H1 (cell line): ENCODE measurements around the gene BCL7B. TPM values are rescaled to one million over a fixed set of nuclear protein-coding genes. Genes with fewer than 3 reads are reported as not detected.
A peak's percentile ranks its signal among the peaks of the same experiment; 100 is the strongest.

Experiments
- CTCF ChIA-PET: fragments of 300-600 bp; sonication (Branson Sonifier 250); formaldehyde crosslinking; loops from one replicate; lab custom pipeline; 2021; ENCODE audit not compliant: partially characterized antibody; lab: Charles Lee
- POLR2A ChIA-PET: fragments of 300-600 bp; sonication (Branson Sonifier 250); formaldehyde crosslinking; loops from one replicate; lab custom pipeline; 2021; ENCODE audit warnings: inconsistent platforms; ENCODE audit not compliant: partially characterized antibody; lab: Charles Lee
- DNase-seq, 2 experiments: peaks; one replicate each; pipeline versions ENCODE4 v3.0.0 to v3.0.0-alpha.2; 2010 to 2022; ENCODE audit warnings: low spot score in 2 of 2, low read depth in 1 of 2, mixed read lengths in 1 of 2
- FAIRE-seq: peaks from 2 replicates; lab custom pipeline; 2011; peaks lifted over from hg19 to GRCh38; lab: Jason Lieb, UNC
- H2AFZ ChIP-seq: 2 replicates; pipeline ENCODE4 v1.8.1; 2012; ENCODE audit warnings: low read length, inconsistent platforms
- H2AK5ac ChIP-seq: 2 replicates; pipeline ENCODE4 v1.6.1; 2013; ENCODE audit warnings: low read depth, low read length
- H2BK120ac ChIP-seq: replicated peaks from 2 replicates; pipeline ENCODE3; 2013; ENCODE audit warnings: low read depth, low read length, inconsistent platforms
- H2BK12ac ChIP-seq: 2 replicates; pipeline ENCODE4 v1.6.1; 2013; ENCODE audit warnings: low read depth, low read length
- H2BK15ac ChIP-seq: 2 replicates; pipeline ENCODE4 v1.6.1; 2013; ENCODE audit warnings: low read length
- H2BK20ac ChIP-seq: 2 replicates; pipeline ENCODE4 v1.6.1; 2013; ENCODE audit warnings: low read length
- H2BK5ac ChIP-seq: 2 replicates; pipeline ENCODE4 v1.6.1; 2013; ENCODE audit warnings: low read depth, low read length
- H3K14ac ChIP-seq: 2 replicates; pipeline ENCODE4 v1.6.1; 2013; ENCODE audit warnings: inconsistent platforms; ENCODE audit not compliant: insufficient read length
- H3K18ac ChIP-seq: 2 replicates; pipeline ENCODE4 v1.6.1; 2013; ENCODE audit warnings: low read length; ENCODE audit errors: extremely low read depth
- H3K23ac ChIP-seq: 2 replicates; pipeline ENCODE4 v1.6.1; 2013; ENCODE audit warnings: inconsistent platforms; ENCODE audit not compliant: insufficient read length
- H3K23me2 ChIP-seq: 2 replicates; pipeline ENCODE4 v1.6.1; 2013; ENCODE audit warnings: low read depth, low read length
- H3K27ac ChIP-seq: 2 replicates; pipeline ENCODE4 v1.6.1; 2011; ENCODE audit warnings: low read depth, low read length, inconsistent platforms
- H3K27me3 ChIP-seq, 4 experiments: replicated peaks in 1 of 4; 1 replicate in 1 of 4; 2 replicates in 3 of 4; pipeline versions ENCODE4 v1.6.1 to v1.8.1; 2011 to 2013; ENCODE audit warnings: low read length in 3 of 4, mild to moderate bottlenecking in 3 of 4, inconsistent platforms in 2 of 4, mixed read lengths in 2 of 4, moderate library complexity in 1 of 4; ENCODE audit not compliant: control insufficient read depth in 3 of 4, insufficient read depth in 3 of 4; ENCODE audit errors: extremely low read depth in 1 of 4
- H3K36me3 ChIP-seq, 4 experiments: 2 replicates each; pipeline versions ENCODE4 v1.6.1 to v1.8.1; 2011 to 2013; ENCODE audit warnings: mild to moderate bottlenecking in 4 of 4, low read length in 3 of 4, moderate library complexity in 2 of 4, control low read depth in 1 of 4, inconsistent platforms in 1 of 4; ENCODE audit not compliant: insufficient read depth in 4 of 4, control insufficient read depth in 2 of 4
- H3K4ac ChIP-seq: replicated peaks from 2 replicates; pipeline ENCODE3; 2013; ENCODE audit warnings: low read length, low read depth, mixed read lengths, inconsistent platforms; ENCODE audit not compliant: insufficient read length
- H3K4me1 ChIP-seq, 4 experiments: replicated peaks in 1 of 4; 1 replicate in 1 of 4; 2 replicates in 3 of 4; pipeline versions ENCODE4 v1.6.1 to v1.8.1; 2011 to 2013; ENCODE audit warnings: low read length in 3 of 4, inconsistent platforms in 2 of 4, mixed read lengths in 1 of 4; ENCODE audit not compliant: insufficient read depth in 4 of 4, control insufficient read depth in 3 of 4
- H3K4me2 ChIP-seq, 2 experiments: 2 replicates each; pipeline versions ENCODE4 v1.6.1 to v1.8.1; 2011 to 2013; ENCODE audit warnings: low read depth in 2 of 2, low read length in 2 of 2, control low read depth in 1 of 2, inconsistent platforms in 1 of 2, mild to moderate bottlenecking in 1 of 2; ENCODE audit not compliant: insufficient read depth in 1 of 2
- H3K4me3 ChIP-seq, 4 experiments: fragments of 200-600, 300-600 bp in 1 of 4; sonication (generic), shearing (Covaris generic), sonication (Bioruptor Twin) in 1 of 4; 2 replicates each; pipeline versions ENCODE4 v1.5.1 to v1.8.1; 2011 to 2016; ENCODE audit warnings: low read length in 4 of 4, low read depth in 3 of 4, control low read depth in 2 of 4, inconsistent platforms in 2 of 4, mild to moderate bottlenecking in 2 of 4, mixed read lengths in 1 of 4, moderate library complexity in 1 of 4; ENCODE audit not compliant: insufficient read depth in 2 of 4; ENCODE audit errors: extremely low read depth in 1 of 4
- H3K56ac ChIP-seq: replicated peaks from 2 replicates; pipeline ENCODE3; 2013; ENCODE audit warnings: low read depth, mild to moderate bottlenecking, mixed read lengths, low read length, inconsistent platforms; ENCODE audit not compliant: insufficient read length
- H3K79me1 ChIP-seq: 2 replicates; pipeline ENCODE4 v1.6.1; 2013; ENCODE audit warnings: low read depth, low read length, control low read depth
- H3K79me2 ChIP-seq, 2 experiments: 2 replicates each; pipeline versions ENCODE4 v1.6.1 to v1.8.1; 2012 to 2013; ENCODE audit warnings: low read length in 2 of 2, mild to moderate bottlenecking in 2 of 2, inconsistent platforms in 1 of 2; ENCODE audit not compliant: insufficient read depth in 2 of 2, control insufficient read depth in 1 of 2
- H3K9ac ChIP-seq, 4 experiments: replicated peaks in 1 of 4; 1 replicate in 1 of 4; 2 replicates in 3 of 4; pipeline versions ENCODE4 v1.6.1 to v1.8.1; 2011 to 2013; ENCODE audit warnings: low read depth in 3 of 4, low read length in 3 of 4, control low read depth in 2 of 4, mild to moderate bottlenecking in 2 of 4, moderate library complexity in 2 of 4, inconsistent platforms in 1 of 4; ENCODE audit errors: extremely low read depth in 1 of 4
- H3K9me3 ChIP-seq, 2 experiments: 2 replicates each; pipeline versions ENCODE4 v1.6.1 to v1.8.1; 2012 to 2013; ENCODE audit warnings: mild to moderate bottlenecking in 2 of 2, moderate library complexity in 2 of 2, control low read depth in 1 of 2, inconsistent platforms in 1 of 2, low read depth in 1 of 2, low read length in 1 of 2, mixed read lengths in 1 of 2; ENCODE audit not compliant: insufficient read depth in 2 of 2
- H4K20me1 ChIP-seq, 2 experiments: replicated peaks in 1 of 2; 2 replicates each; pipeline versions ENCODE3 to v1.8.1; 2011 to 2013; ENCODE audit warnings: inconsistent platforms in 2 of 2, low read length in 2 of 2, mild to moderate bottlenecking in 1 of 2; ENCODE audit not compliant: insufficient read depth in 2 of 2, control insufficient read depth in 1 of 2
- H4K5ac ChIP-seq: 2 replicates; pipeline ENCODE4 v1.6.1; 2013; ENCODE audit warnings: low read length, low read depth, mixed read lengths, inconsistent platforms; ENCODE audit not compliant: insufficient read length
- H4K8ac ChIP-seq: 2 replicates; pipeline ENCODE4 v1.8.0; 2013; ENCODE audit warnings: mild to moderate bottlenecking, moderate library complexity, low read length, inconsistent platforms; ENCODE audit not compliant: insufficient read depth; ENCODE audit errors: extremely low read depth
- H4K91ac ChIP-seq: replicated peaks from 2 replicates; pipeline ENCODE3; 2013; ENCODE audit warnings: low read length, mixed read lengths, inconsistent platforms; ENCODE audit not compliant: insufficient read length
- CEBPB ChIP-seq: IDR thresholded peaks from 2 replicates; pipeline ENCODE4 v1.6.1; 2012; ENCODE audit warnings: low read depth, low read length
- FOSL1 ChIP-seq: IDR thresholded peaks from 2 replicates; pipeline ENCODE4 v1.6.1; 2011; ENCODE audit warnings: mild to moderate bottlenecking, low read depth, low read length, moderate library complexity; ENCODE audit not compliant: insufficient read depth
- TBP ChIP-seq: IDR thresholded peaks from 2 replicates; pipeline ENCODE4 v1.6.1; 2011; ENCODE audit warnings: low read depth, low read length, improper control_type of control experiment
- WGBS, 2 experiments: shearing (Covaris generic) in 1 of 2; methylation state at CpG; one replicate each; pipeline versions ENCODE4 v1.1.6 to v1.1.7; 2013 to 2015; ENCODE audit warnings: low lambda C conversion rate in 2 of 2, mixed read lengths in 2 of 2, inconsistent platforms in 1 of 2, low coverage in 1 of 2, missing lambda C conversion rate in 1 of 2; ENCODE audit not compliant: insufficient replicate concordance in 2 of 2, insufficient coverage in 1 of 2, insufficient read length in 1 of 2; ENCODE audit errors: extremely low coverage in 1 of 2, missing lambda C conversion rate in 1 of 2; 5-methylcytosine and 5-hydroxymethylcytosine counted together
- polyA plus RNA-seq, 7 experiments: library from polyadenylated mRNA; depleted of rRNA in 3 of 7; stranded (reverse) in 5 of 7; unstranded in 2 of 7; fragments of >200 nt in 5 of 7; fragments of 200-250 nt in 2 of 7; gene quantifications; 1 replicate in 5 of 7; 2 replicates in 1 of 7; 4 replicates in 1 of 7; pipeline versions ENCODE4 v1.2.1 to v1.2.3, GENCODE V29; 2011 to 2013; ENCODE audit warnings: missing spikeins in 2 of 7, mixed read lengths in 2 of 7
- total RNA-seq: library from RNA; stranded (reverse); fragmentation: NEBNext Ultra II Directional; extraction: Animal tissue kit (Norgen Biotek cat#: 25700); gene quantifications from 2 replicates; pipeline ENCODE4 v1.2.1, GENCODE V29; 2021

BCL7B gene
- total and polyA plus RNA-seq, 2 of the 8 experiments (the other 6 are each of a cell fraction or from before 2014, with no cell fraction given) = 24.9 to 44.6 TPM

DNA sequence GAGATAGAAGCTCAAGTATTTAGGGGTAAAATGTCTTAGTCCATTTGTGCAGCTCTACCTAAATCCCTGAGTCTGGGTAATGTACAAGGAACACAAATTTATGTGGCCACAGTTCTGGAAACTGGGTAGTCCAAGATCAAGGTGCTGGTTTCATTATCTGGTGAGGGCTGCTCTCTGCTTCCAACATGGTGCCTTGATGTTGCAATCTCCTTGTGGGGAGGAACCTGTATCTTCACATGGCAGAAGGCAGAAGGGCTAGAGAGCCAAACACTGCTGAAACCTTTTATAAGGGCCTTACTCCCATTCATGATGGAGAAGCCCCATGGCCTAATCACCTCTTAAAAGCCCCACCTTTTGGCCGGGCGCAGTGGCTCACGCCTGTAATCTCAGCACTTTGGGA is 26.7 kb downstream of the BCL7B start:
- no peak overlapping the region for H2BK15ac ChIP-seq
- H3K4ac ChIP-seq = no peak overlapping the region
- H3K4me2 ChIP-seq = no peak overlapping the region
- H3K23me2 ChIP-seq = no peaks in the 10 kb centered on the region
- no peak overlapping the region for H2AFZ ChIP-seq
- DNase-seq (no peak), FAIRE-seq (no peak)
- CTCF ChIA-PET = no interaction called here
- POLR2A ChIA-PET = interaction anchor here (1.2 to 4.3 kb wide), 2 partner anchors 9 to 26 kb away, joined by 3 to 32 read pairs; partner anchors contain the start of gene BAZ1B
- H2BK5ac ChIP-seq = peak overlapping the region; percentile 5; the same call in 1 of the 2 replicates
- no peak overlapping the region for H3K4me3 ChIP-seq
- no peaks in the 10 kb centered on the region for H3K4me1 ChIP-seq
- no peaks in the 10 kb centered on the region for H3K27me3 ChIP-seq
- H3K79me2 ChIP-seq = no peaks in the 10 kb centered on the region
- H2BK12ac ChIP-seq = no peak overlapping the region
- no peak overlapping the region for H3K23ac ChIP-seq
- 87% methylated on average over 3 of the region's 3 CpGs; no CpG with 5 or more reads in 1 of the 2 experiments for WGBS, 2 experiments
- no peak overlapping the region for H4K5ac ChIP-seq
- TF ChIP-seq FOSL1 (no peak), TBP (no peak), CEBPB (peak; percentile 29; the same call in 1 of the 2 replicates)
- H4K8ac ChIP-seq = no peak overlapping the region
- no peak overlapping the region for H2BK120ac ChIP-seq
- H3K79me1 ChIP-seq = no peaks in the 10 kb centered on the region
- no peak overlapping the region for H4K91ac ChIP-seq
- H3K18ac ChIP-seq = no peak overlapping the region; the same call in 1 of the 2 replicates
- no peak overlapping the region for H3K27ac ChIP-seq
- no peak overlapping the region for H3K56ac ChIP-seq
- no peak overlapping the region for H2AK5ac ChIP-seq
- H3K9ac ChIP-seq = no peak overlapping the region
- no peaks in the 10 kb centered on the region for H3K9me3 ChIP-seq
- no peaks in the 10 kb centered on the region for H4K20me1 ChIP-seq
- H3K36me3 ChIP-seq = no peaks in the 10 kb centered on the region
- H3K14ac ChIP-seq = no peak overlapping the region
- H2BK20ac ChIP-seq = no peak overlapping the region
